ENCODE data around the gene WWC1.
"Not testable (repeated sequence)": the region's sequence is repeated elsewhere in the genome, so short reads cannot be mapped to it uniquely, and the experiment has no call there.

Gene WWC1

DNA sequence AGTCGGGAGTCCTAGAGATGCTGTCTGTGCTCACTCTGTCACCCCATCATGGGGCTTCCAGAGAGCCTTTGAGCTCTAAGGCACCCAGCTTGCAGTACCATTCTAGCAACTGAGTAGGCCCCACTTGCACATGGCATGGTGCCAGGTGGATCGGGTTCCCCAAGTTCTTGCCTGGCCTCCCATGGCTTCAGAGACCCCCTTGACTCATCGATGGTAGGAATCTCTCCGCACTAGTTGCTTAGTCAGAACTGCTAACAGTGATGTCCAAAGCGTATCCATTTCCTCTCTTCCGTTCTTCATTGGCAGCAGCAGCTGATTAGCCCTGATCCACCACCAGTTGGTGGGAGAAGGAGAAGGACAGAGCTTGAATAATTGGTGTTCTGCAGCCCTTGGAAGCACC, 124.5 kb downstream of the WWC1 start:
- DNase-seq: no peak

DNA sequence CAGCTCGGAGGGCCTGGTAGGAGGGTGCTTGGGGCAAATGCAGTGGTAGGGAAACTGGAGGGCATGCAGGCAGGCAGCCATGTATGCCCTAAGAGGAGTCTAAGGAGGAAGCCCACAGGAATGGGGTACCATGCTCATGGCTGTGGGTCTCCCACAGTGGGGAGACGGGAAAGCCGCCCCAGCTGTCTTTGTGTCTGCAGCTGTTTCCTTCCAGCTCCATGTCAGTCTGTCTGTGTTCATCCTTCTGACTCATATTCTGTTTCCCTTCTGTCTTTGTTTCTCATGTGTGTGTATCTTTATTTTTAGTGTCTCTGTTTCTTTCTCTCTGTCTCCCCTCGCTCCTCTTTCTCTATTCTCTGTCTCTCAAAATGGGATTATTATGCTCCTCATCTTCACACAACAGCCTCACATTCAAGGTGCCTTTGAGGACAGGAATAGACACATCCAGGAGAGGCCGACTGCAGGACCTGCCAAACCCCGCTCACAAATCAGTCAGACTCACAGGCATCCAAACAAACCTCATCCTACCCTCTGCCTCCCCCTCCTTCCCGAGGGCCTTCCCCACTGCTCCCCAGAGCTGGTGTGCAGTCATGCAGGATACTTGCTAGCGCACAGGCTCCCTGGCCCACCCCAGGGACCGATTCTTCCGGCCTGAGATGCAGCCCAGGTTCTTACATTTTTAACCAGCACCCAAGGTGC, 126.4 kb downstream of the WWC1 start:
- no peak for DNase-seq

DNA sequence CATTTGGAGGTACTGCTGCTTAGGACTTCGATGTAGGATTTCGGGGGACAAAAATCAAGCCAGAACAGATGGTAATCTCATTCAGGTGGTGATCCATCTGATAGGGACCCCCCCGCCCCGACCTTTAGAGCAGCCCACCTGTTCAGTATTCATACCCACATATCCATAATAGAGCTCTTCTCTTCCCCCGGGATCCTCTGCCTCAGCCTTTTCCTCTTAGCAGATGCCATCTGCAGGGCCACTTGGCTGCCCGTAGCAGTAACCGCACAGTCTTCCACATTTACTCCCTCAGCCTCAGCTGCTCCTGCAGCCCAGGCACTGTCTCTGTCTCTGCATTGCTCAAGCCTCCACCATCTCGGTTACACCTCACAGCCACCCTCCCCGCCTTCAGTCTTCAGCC, 129.0 kb downstream of the WWC1 start:
- DNase-seq: no peak

DNA sequence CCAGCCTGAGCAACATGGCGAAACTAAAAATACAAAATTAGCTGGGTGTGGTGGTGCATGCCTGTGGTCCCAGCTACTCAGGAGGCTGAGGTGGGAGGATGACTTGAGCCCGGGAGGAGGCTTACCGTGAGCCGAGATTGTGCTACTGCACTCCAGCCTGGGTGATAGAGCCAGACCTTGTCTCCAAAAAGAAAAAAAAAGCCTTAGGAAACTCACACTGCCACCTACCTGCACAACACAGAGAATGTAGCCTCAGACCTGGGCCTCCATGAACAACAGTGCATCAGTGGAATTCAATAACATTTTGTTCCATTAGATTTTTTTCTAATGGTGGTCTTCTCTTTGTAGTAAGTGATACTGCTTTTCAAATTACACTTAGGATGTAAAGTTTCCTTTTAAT, 131.0 kb downstream of the WWC1 start:
- no peak for DNase-seq

DNA sequence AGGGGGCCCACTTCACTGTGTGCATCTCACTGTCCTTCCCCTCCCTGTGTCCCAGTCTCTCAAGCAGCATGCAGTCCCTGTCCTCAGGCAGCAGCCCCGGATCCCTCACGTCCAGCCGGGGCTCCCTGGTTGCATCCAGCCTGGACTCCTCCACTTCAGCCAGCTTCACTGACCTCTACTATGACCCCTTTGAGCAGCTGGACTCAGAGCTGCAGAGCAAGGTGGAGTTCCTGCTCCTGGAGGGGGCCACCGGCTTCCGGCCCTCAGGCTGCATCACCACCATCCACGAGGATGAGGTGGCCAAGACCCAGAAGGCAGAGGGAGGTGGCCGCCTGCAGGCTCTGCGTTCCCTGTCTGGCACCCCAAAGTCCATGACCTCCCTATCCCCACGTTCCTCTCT, 132.0 kb downstream of the WWC1 start:
- no peak for DNase-seq

DNA sequence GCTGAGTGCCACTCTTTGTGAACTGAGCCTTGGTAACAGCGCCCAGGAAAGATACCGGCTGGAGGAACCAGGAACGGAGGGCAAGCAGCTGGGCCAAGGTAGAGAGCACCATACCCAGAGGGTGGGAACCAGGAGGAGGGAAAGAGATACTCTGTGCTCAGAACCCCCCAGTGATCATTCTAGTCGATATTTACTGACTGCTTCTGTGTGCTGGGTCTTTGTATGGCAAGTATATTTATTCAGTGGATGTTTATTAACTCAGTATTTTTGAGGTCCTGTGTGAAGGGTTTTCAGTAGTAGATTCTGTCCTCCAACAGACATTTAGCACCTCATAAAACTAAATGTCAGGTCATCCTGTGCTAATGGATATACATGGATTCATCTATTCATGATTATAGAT, 132.5 kb downstream of the WWC1 start:
- DNase-seq: no peak

DNA sequence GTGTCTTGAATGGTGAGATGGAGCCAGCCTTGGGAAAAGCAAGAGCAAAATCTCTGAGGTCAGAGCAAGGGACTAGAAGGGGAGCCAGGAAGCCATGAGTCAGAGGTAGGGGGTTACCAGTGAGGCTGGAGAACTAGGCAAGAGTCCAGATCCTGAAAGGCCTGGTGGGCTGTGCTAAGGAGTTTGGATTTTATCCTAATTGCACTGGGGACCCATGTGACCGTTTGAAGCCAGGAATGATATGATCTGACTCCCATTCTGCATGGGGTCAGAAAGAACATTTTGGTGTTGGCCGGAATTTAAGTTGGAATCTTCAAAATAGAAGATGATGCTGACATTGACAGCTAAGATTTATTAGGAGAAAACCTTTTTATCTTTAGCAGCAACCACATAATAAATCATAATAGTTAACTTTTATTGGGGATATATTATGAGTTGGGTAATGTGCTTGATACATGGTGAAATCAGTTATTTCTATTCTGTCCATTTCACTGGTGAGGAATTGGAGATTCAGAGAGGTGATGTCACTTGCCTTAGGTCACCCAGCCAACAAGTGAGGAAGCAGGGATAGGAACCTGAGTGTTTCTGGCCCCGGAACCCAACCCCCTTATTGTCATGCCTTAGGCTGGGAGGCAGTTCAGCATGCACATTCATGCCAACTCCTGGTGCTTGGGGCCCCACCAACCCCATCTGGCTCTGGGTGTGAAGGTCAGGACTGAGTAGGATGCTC, 133.3 kb downstream of the WWC1 start:
- DNase-seq: no peak

DNA sequence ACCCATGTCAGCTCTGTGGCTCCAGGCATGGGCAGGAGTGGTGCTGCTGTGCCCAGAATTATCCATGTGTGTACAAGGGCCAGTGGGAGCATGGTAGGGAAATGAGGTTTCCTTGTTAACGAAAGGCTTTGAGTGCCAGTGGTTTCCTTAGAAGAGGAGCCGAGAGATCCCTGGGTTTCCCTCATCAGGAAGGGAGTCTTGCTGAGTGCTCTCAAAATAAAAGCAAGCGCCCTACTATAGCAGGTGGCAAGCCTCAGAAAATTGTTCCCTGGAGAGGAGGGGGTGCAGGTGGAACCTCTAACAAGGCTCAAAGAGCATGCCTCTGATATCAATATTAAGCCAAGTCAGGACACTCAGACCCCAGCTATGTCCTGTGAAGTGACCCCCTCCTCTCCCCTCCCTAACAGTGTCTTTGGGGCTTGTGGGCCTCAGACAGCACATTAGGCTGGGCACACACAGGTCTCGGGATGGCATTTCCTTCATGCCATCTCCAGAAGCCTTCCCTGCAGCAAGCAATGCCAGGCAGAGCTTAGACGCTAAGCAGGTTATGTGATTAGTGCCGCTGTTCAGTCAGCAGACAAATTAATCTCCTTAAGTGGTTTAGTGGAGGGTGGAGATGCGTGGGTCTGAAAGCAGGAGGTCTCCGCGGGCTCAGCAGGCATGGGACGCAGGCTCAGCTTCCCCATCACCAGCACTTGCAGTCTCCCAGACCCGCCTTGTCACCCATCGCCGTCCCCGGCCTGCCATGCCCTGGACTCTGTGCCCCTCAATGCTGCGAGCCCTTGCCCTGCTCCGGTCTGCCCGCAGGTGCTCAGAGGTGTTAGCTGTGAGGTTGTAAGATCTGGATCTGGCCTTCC, 134.8 kb downstream of the WWC1 start:
- no peak for DNase-seq

DNA sequence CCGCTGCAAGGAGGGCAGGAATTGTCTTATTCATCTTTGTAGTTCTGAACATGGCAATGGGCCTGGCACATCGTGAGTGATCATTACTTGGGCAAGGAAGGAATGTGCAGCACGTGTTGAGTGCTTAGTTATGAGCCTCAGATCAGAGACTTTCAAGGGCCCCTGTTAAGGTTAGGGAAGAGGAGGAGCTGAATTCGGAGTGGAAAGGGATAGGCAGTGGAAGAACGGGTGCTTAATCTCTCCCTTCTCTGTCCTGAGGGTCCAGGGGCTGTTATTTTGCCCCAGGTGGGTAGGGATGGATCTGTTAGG, 135.4 kb downstream of the WWC1 start:
- DNase-seq: no peak

DNA sequence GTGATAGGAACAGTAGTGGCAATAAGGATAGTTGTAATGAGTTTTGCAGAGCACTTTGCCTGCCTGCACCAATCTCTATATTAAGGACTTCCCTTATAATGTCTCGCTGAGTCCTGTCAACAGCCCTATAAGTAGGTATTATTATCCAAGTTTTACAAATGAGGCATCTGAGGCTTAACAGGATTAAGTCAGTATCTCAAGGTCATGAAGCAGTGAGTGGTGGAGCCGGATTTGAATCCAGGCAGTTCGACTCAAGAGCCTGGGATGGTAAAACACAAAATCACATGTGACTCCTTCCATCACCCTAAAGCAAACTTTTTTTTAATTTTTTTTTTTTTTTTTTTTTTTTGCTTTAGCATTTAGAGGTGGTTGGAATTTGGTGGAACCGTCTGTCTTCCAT, 135.8 kb downstream of the WWC1 start:
- DNase-seq: no peak

DNA sequence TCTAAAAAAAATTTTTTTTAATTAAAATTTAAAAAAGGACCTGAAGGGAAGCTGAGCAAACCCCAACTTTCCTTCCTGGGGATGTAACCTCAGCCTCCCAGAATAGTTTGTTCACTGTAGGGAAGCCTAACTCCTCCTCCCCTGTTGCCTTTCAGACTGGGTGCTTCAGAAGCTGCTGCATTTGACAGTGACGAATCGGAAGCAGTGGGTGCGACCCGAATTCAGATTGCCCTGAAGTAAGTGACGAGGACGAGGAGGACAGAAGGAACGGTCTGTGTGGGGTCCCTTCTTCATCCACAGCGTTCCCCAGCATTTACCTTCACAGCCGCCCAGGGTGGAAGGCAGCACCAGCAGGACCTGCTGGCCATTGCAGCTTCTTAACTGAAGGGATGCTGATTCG, 137.1 kb downstream of the WWC1 start:
- no peak for DNase-seq

DNA sequence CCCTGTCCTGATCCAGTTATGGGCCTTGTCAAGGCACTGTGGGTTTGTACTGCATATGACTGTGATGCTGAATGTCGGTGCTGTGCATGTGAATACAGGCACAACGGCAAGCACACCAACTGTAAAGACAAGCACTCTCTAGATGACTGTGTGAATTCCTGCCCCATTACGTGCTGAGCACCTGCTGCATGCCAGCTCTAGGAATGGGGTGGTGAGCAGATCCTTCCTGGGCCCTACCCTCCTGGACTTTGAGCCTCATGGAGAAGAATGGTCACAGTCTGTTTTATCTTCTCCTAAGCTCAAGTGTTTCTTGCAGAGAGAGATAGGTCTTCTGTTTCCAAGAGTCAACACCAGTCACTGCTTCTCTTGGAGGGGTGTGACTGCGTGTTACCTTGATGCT, 138.9 kb downstream of the WWC1 start:
- no peak for DNase-seq

DNA sequence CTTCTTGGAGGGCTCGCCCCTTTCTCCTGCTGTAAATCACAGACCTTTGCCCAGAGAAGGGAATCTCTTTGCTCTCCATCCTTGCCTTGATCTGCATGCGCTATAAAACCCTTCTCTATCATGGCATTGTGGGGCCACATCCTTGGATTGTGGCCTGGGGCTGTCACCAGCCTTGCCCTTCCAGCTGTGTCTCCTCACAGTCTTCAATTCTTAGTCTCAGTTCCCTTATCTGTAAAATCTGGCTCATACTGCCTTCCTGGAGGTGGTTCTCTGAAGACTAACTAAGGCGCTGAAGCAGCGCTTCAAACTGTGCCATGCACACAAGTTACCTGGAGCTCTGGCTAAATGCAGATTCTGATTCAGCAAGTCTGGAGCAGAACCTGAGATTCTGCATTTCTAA, 141.5 kb downstream of the WWC1 start:
- no peak for DNase-seq

DNA sequence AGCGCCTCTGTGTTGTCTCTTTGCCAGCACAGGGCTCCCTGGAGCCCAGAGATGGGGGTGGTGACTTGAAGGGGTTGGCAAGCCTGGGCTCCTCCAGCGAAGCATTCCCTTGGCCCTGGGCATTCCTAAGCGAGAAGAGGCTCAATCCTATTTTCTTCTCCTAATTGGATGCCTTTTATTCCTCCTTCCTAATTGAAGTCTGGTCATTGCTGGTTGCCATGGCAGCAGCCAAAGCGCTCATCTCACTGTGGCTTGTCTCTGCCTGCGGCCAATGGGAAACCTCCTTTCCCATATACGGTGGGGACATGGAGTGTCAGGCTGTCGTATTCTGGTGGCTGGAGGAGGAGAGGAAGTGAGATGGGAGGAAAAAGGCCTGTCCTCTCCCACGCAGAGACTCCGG, 142.6 kb downstream of the WWC1 start:
- no peak for DNase-seq

DNA sequence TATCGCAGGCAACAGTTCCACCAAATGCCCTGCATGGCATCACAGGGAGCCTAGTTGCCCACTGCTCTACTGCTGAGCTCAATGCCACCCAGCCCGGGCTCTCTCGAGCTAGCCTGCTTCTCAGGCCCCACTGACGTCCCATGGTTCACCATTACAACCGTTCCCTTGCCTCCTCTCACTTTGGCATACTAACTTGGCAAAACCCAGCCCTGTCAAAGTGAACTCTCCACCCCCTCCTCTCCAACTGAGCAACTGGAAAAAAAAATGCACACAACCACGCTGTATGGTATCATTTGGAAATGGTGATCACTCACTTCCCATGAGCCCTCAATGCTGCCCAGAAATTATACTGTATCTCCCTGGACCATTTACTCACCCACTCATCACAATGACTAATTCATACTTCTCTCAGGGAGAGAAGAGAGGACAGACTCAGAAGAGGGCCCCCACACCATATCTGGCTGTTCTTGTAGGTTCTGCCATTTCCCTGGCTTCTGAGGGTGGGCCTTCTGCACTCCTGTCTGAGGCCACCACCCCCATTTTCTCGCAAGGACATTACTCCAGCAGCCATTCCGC, 143.4 kb downstream of the WWC1 start:
- no peak for DNase-seq

DNA sequence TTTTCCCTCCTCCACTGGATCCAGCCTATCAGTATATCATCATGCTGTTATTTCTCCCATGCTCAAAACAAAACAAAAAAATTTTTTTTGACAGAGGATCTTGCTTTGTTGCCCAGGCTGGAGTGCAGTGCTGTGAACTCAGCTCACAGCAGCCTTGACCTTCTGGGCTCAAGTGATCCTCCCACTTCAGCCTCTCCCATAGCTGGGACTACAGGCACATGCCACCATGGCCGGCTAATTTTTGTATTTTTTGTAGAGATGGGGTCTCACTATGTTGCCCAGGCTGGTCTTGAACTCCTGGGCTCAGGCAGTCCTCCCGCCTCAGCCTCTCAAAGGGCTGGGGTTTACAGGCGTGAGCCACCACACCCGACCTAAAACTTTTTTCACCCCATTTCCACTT, 143.9 kb downstream of the WWC1 start:
- DNase-seq: not testable (repeated sequence)

DNA sequence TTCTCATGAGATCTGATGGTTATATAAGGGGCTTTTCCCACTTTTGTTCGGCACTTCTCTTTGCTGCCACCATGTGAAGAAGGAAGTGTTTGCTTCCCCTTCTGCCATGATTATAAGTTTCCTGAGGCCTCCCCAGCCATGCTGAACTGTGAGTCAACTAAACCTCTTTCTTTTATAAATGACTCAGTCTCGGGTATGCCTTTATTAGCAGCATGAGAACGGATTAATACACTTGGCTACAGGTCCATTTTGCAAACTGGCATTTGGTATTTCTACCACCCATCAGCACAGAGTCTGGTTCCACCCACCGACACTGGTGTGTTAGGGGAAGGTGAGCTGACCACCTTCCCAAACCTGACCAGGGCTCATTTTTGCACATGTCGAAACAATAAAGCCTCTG, 146.9 kb downstream of the WWC1 start:
- no peak for DNase-seq

DNA sequence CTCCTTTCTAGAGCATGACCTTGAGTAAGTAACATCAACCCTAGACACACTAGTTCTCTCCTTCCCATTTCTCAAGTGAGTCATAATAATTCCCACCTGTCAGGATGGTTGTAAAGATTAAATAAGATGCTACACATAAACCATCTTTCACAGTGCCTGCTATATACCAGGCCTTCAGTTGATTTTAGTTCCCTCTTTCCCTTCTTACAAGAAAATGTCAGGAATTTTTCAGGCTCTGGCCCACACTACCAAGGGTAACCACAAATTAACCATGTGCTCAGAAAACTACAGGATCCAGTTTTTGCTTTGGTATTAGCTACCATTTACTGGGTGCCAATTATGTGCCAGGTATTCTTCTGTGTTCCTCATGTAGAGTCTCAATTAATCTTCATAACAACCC, 152.1 kb downstream of the WWC1 start:
- DNase-seq: no peak

DNA sequence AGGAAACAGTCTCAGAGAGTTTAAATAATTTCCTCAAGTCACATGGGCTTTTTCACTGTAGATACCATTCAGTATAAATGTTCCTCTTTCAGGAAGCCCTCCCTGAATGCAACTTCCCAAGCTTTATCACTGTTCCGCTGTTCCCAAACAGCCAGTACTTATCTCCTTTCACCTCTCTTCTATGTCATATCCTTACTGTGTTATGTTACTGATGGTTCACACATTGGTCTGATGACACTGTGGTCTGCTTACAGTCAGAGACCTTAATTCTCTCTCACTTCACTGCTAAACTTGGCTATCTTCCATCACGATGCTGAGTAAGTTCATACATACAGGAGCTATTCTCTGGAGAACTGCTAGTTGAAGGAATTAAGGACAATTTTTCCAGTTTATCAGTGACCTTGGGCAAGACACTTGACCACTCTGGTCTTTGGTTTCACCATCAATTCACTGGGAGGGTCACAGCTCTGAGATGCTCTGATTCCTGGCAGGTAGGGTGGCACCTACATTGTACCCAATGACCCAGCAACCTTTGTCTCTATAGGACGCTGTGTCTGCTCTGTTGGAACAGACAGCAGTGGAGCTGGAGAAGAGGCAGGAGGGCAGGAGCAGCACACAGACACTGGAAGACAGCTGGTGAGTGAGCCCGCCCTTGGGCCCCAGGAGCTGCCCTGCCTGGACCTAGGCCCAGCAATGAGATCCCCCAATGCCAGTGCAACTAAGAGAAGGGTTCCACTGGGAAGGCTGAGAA, 152.7 kb downstream of the WWC1 start:
- no peak for DNase-seq

DNA sequence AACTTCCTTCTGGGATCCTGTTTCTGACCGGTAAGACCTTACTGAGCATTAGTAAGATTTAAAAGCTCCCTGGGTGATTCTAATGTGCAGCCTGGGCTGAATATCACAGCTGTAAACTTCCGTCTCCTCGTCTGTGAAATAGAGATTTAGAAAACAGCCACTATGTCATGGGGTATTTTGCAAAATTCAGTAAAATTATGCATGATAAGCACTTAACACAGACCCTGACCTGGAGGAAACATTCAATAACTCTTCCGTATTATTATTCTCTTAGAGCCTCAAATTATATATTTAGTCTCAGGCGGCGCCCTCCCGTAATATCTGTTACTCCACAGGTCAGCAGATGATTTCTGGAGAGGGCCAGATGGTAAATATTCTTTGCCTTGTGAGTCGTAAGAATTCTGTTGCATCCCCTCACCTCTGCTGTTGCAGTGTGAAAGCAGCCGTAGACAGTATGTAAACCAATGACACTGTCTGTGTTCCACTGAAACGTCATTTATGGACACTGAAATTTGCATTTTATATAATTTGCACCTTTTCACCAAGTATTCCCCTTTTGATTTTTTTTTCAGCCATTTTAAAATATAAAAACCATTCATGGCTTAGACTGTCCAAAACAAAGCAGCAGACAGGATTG, 155.7 kb downstream of the WWC1 start:
- DNase-seq: no peak

DNA sequence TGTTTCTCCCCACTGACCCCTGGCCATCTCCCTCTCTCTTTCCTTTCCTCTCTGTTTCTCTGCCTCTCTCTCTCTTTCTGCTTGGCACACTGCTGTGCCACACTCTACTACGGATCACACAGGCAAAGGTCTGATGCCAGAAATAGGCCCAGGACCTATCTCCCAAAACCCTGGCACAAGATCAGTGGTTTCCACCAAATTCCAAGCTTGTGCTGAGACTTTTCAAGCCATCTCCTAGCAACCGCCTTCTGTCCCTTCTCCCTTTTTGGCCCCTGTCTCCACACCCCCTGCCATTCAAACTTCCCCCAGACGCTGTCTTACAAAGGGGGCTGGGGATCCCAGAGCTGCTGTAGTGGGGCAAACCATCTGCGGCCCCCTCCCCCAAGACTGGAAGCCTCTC, 156.4 kb downstream of the WWC1 start:
- no peak for DNase-seq

DNA sequence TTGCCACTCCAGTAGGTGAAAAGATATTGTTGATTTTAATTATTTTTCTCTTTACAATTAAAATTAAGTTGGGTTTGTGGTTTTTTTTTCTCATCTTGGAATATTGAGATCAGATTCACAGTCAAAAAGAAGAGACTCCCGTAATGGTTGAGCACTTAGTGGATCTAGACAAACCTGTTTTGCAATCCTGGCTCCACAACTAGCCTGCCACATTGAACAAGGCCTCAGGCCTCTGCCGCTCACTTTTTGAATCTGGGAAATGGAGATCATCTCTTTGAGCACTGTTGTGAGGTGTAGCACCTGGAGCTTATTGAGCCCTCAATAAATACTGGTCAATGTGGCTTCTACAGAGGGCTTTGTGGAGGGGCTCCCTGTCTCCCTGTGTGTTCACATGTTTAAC, 157.7 kb downstream of the WWC1 start:
- DNase-seq: no peak

DNA sequence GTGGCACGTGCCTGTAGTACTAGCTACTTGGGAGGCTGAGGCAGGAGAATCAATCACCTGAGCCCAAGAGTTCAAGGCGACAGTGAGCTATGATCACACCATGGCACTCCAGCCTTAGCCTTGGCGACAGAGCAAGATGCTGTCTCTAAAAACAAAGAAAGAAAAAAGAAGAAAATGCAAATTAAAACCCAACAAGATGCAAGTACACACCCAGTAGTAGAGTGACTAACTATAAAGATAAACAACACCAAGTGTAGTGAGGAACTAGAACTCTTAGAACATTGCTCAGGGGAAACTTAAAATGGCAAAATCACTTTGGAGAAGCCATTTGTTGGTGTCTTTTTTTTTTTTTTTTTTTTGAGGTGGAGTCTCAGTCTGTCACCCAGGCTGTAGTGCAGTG, 160.1 kb downstream of the WWC1 start:
- DNase-seq: no peak
